ENCODE results near the gene FBXO8. TPM values are rescaled to one million over a fixed set of nuclear protein-coding genes. Genes with fewer than 3 reads are reported as not detected.

FBXO8 gene
- total RNA-seq, 1 donor from 2014 or later, result 28.4 TPM

GRCh38 chr4:174190832-174191500, 92.5 kb downstream of the FBXO8 start:
- H3K27me3 ChIP-seq, result no peaks in the 10 kb centered on the region
- H3K4me3 ChIP-seq, result no peak overlapping the region
- no peaks in the 10 kb centered on the region for H3K36me3 ChIP-seq
- TF ChIP-seq EZH2phosphoT487 (IDR thresholded peaks at IDR 0.05) (no peak), CTCF (IDR thresholded peaks at IDR 0.05) (no peak), EZH2 (IDR thresholded peaks at IDR 0.05) (no peak)
- H3K4me1 ChIP-seq, result no peaks in the 10 kb centered on the region
- H3K9ac ChIP-seq, result no peak overlapping the region
- no peaks in the 10 kb centered on the region for H4K20me1 ChIP-seq (ENCODE audit: low read depth)
- no peak overlapping the region for H2AFZ ChIP-seq (replicated peaks)
- H3K4me2 ChIP-seq, result no peak overlapping the region
- H3K27ac Mint-ChIP-seq, result no peak overlapping the region
- H3K27me3 Mint-ChIP-seq (ENCODE audit: insufficient read depth, low read depth), result peaks cover 2% of the 10 kb centered on the region
- H3K4me3 Mint-ChIP-seq, result no peak overlapping the region
- no peaks in the 10 kb centered on the region for H3K9me3 ChIP-seq (ENCODE audit: low read depth)
- H3K36me3 Mint-ChIP-seq, result no peaks in the 10 kb centered on the region
- H3K9me3 Mint-ChIP-seq, result no peaks in the 10 kb centered on the region
- no peaks in the 10 kb centered on the region for H3K79me2 ChIP-seq (ENCODE audit: low read depth)
- no peak for DNase-seq (ENCODE audit: low spot score)
- H3F3A ChIP-seq (ENCODE audit: low read depth), result no peaks in the 10 kb centered on the region
- no peak overlapping the region for H3K27ac ChIP-seq
- no peaks in the 10 kb centered on the region for H3K4me1 Mint-ChIP-seq

- H3K36me3 ChIP-seq, result no peaks in the 10 kb centered on the region
- no peaks in the 10 kb centered on the region for H3K4me1 ChIP-seq
- no peak for DNase-seq (ENCODE audit: low spot score)
- no peaks in the 10 kb centered on the region for H3K79me2 ChIP-seq (ENCODE audit: low read depth)
- no peaks in the 10 kb centered on the region for H3K36me3 Mint-ChIP-seq
- no peaks in the 10 kb centered on the region for H3F3A ChIP-seq (ENCODE audit: low read depth)
- H4K20me1 ChIP-seq (ENCODE audit: low read depth), result no peaks in the 10 kb centered on the region
- H3K27me3 ChIP-seq, result peaks cover 11% of the 10 kb centered on the region
- no peak overlapping the region for H3K27ac ChIP-seq
- no peaks in the 10 kb centered on the region for H3K9me3 ChIP-seq (ENCODE audit: low read depth)
- H3K27me3 Mint-ChIP-seq (ENCODE audit: insufficient read depth, low read depth), result no peaks in the 10 kb centered on the region
- TF ChIP-seq EZH2 (IDR thresholded peaks at IDR 0.05), result no peak
- TF ChIP-seq CTCF (IDR thresholded peaks at IDR 0.05), result no peak
- TF ChIP-seq EZH2phosphoT487 (IDR thresholded peaks at IDR 0.05), result no peak
- no peak overlapping the region for H3K4me3 ChIP-seq
- H3K4me3 Mint-ChIP-seq, result no peak overlapping the region
- no peaks in the 10 kb centered on the region for H3K9me3 Mint-ChIP-seq
- H3K4me2 ChIP-seq, result no peak overlapping the region
- no peak overlapping the region for H2AFZ ChIP-seq (replicated peaks)
- H3K9ac ChIP-seq, result no peak overlapping the region
- H3K27ac Mint-ChIP-seq, result no peak overlapping the region
- no peaks in the 10 kb centered on the region for H3K4me1 Mint-ChIP-seq
Observed at GRCh38 chr4:174189392-174190015, 94.0 kb downstream of the FBXO8 start.

Other genes starting within 250 kb of the FBXO8 start
- 42.2 and 76.1 TPM in 2 replicates for gene CEP44, start 244 bp upstream of the FBXO8 start, total RNA-seq (ENCODE audit: low replicate concordance)
- gene HPGD, start 238.8 kb upstream of the FBXO8 start, total RNA-seq (ENCODE audit: low replicate concordance), result not detected in 2 replicates